CD4-positive, alpha-beta T cell treated with Interleukin-1 beta for 1 hour (primary cell): Measurements from ENCODE around the gene MUCL1.
"Not testable (repeated sequence)": the region's sequence is repeated elsewhere in the genome, so short reads cannot be mapped to it uniquely, and the experiment has no call there.

Experiments
- DNase-seq, 2 donors: peaks; one replicate each; pipeline ENCODE4 v3.0.0-alpha.2; 2020 to 2022

The MUCL1 gene

GRCh38 chr12:54853933-54854538, at the start of gene MUCL1:
MUCL1 (plus strand) TSS chr12:54854516; CDS start chr12:54854583, 67 bp downstream.
- DNase-seq = peak; percentile 60 to 80

- DNase-seq = no peak
Measured at GRCh38 chr12:54821676-54822075, 32.6 kb upstream of the MUCL1 start.

- DNase-seq = no peak
Measured at GRCh38 chr12:54824402-54824801, 29.9 kb upstream of the MUCL1 start.

GRCh38 chr12:54829511-54829910, 24.8 kb upstream of the MUCL1 start:
- no peak for DNase-seq

GRCh38 chr12:54830199-54830598, 24.1 kb upstream of the MUCL1 start:
- no peak for DNase-seq

GRCh38 chr12:54831631-54832030, 22.7 kb upstream of the MUCL1 start:
- no peak for DNase-seq

- DNase-seq = no peak
Measured at GRCh38 chr12:54840244-54840865, 14.0 kb upstream of the MUCL1 start.

GRCh38 chr12:54857406-54857805, 3.1 kb downstream of the MUCL1 start:
- no peak for DNase-seq

GRCh38 chr12:54858562-54858961, 4.2 kb downstream of the MUCL1 start:
- DNase-seq = no peak

- no peak for DNase-seq
Measured at GRCh38 chr12:54859502-54859901, 5.2 kb downstream of the MUCL1 start.

GRCh38 chr12:54861927-54862326, 7.6 kb downstream of the MUCL1 start:
- no peak for DNase-seq

- no peak for DNase-seq
Measured at GRCh38 chr12:54863948-54864618, 9.8 kb downstream of the MUCL1 start.

- DNase-seq = no peak
Measured at GRCh38 chr12:54865683-54866324, 11.5 kb downstream of the MUCL1 start.

- DNase-seq = no peak
Measured at GRCh38 chr12:54868690-54869089, 14.4 kb downstream of the MUCL1 start.

GRCh38 chr12:54870048-54870447, 15.7 kb downstream of the MUCL1 start:
- DNase-seq = no peak

GRCh38 chr12:54870617-54871016, 16.3 kb downstream of the MUCL1 start:
- no peak for DNase-seq

GRCh38 chr12:54879150-54879549, 24.8 kb downstream of the MUCL1 start:
- DNase-seq = no peak

GRCh38 chr12:54879579-54879978, 25.3 kb downstream of the MUCL1 start:
- DNase-seq = no peak

- DNase-seq = peak in 1 of 2 donors; percentile 2
Measured at GRCh38 chr12:54882079-54882478, 27.8 kb downstream of the MUCL1 start.

- DNase-seq = not testable (repeated sequence)
Measured at GRCh38 chr12:54882597-54882996, 28.3 kb downstream of the MUCL1 start.

GRCh38 chr12:54888428-54888827, 34.1 kb downstream of the MUCL1 start:
- DNase-seq = not testable (repeated sequence)

GRCh38 chr12:54890339-54890738, 36.0 kb downstream of the MUCL1 start:
- DNase-seq = no peak

GRCh38 chr12:54891717-54892478, 37.6 kb downstream of the MUCL1 start:
- no peak for DNase-seq
